Measurements from ENCODE around the gene PTAFR.

DNA sequence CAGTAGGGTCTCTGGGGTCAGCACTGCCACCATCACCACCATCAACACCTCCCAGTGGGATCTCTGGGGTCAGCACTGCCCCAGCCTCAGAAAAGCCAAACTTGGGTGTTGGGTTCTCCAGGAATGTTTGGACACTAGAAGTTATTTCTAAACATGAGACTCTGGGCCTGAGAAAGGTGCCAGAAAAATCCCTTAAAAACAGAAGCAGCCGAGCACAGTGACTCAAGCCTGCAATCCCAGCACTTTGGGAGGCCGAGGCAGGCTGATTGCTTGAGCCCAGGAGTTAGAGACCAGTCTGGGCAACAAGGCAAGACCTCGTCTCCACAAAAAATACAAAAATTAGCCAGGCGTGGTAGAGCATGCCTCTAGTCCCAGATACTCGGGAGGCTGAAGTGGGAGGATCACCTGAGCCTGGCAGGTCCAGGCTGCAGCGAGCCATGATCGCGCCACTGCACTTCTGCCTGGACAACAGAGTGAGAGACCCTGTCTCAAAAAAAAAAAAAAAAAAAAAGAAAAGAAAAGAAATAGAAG, 470 bp downstream of the PTAFR start:
- TF ChIP-seq YY1 (IDR thresholded peaks at IDR 0.05; ENCODE audit: insufficient read depth, insufficient read length) (no peak), ZNF274 (IDR thresholded peaks at IDR 0.05; ENCODE audit: low read depth, low read length) (no peak)
